CD4-positive, alpha-beta T cell treated with Interferon gamma for 1 hour (primary cell): ENCODE measurements around the gene CSMD2.

Source experiments
- DNase-seq: peaks from one replicate; pipeline ENCODE4 v3.0.0-alpha.2; 2020

The CSMD2 gene

GRCh38 chr1:33464552-33464951 lies 700.5 kb downstream of the CSMD2 start:
- DNase-seq: no peak
